Liver (tissue), 9 donors: Measurements from ENCODE around the gene HIVEP3. TPM values are rescaled to one million over a fixed set of nuclear protein-coding genes. Genes with fewer than 3 reads are reported as not detected.

ENCODE experiments used
- DNase-seq: peaks from one replicate; pipeline ENCODE4 v3.0.0-alpha.2; 2017; ENCODE audit warnings: low spot score
- H3K27ac ChIP-seq, 2 donors: one replicate each; pipeline ENCODE4 v1.7.0; 2013; ENCODE audit warnings: inconsistent platforms in 2 of 2, low read length in 2 of 2, control low read depth in 1 of 2, low read depth in 1 of 2, mild to moderate bottlenecking in 1 of 2
- H3K27me3 ChIP-seq, 4 donors: one replicate each; pipeline versions ENCODE4 v1.6.1 to v1.7.0; 2013; ENCODE audit warnings: low read length in 3 of 4, inconsistent platforms in 1 of 4, mild to moderate bottlenecking in 1 of 4, moderate library complexity in 1 of 4; ENCODE audit not compliant: control insufficient read depth in 4 of 4, insufficient read depth in 4 of 4
- H3K36me3 ChIP-seq, 4 donors: one replicate each; pipeline versions ENCODE4 v1.6.1 to v1.7.0; 2013; ENCODE audit warnings: low read length in 3 of 4, mild to moderate bottlenecking in 3 of 4, low read depth in 1 of 4, moderate library complexity in 1 of 4; ENCODE audit not compliant: control insufficient read depth in 4 of 4, insufficient read depth in 3 of 4
- H3K4me1 ChIP-seq, 4 donors: one replicate each; pipeline versions ENCODE4 v1.6.1 to v1.7.0; 2013; ENCODE audit warnings: low read length in 3 of 4, mild to moderate bottlenecking in 3 of 4, moderate library complexity in 1 of 4; ENCODE audit not compliant: control insufficient read depth in 4 of 4, insufficient read depth in 4 of 4
- H3K4me3 ChIP-seq, 3 donors: one replicate each; pipeline versions ENCODE4 v1.6.1 to v1.7.0; 2013; ENCODE audit warnings: low read length in 3 of 3, control low read depth in 1 of 3, low read depth in 1 of 3, mild to moderate bottlenecking in 1 of 3
- H3K9ac ChIP-seq, 2 donors: one replicate each; pipeline ENCODE4 v1.7.0; 2013; ENCODE audit warnings: low read length in 2 of 2, mild to moderate bottlenecking in 2 of 2, moderate library complexity in 2 of 2, control low read depth in 1 of 2, low read depth in 1 of 2
- H3K9me3 ChIP-seq, 4 donors: one replicate each; pipeline versions ENCODE4 v1.6.1 to v1.7.0; 2013; ENCODE audit warnings: low read length in 3 of 4; ENCODE audit not compliant: control insufficient read depth in 4 of 4
- ATF3 ChIP-seq: IDR thresholded peaks from 2 replicates; pipeline ENCODE4 v1.6.1; 2016; ENCODE audit warnings: antibody characterized with exemption
- CTCF ChIP-seq: fragments of 150-350 bp; IDR thresholded peaks from 2 replicates; pipeline ENCODE4 v1.5.1; 2017; ENCODE audit warnings: improper control_type of control experiment, low read depth, low read length; ENCODE audit not compliant: missing input control
- EGR1 ChIP-seq, 2 donors: IDR thresholded peaks; 2 replicates each; pipeline ENCODE4 v1.6.1; 2016 to 2018; ENCODE audit warnings: antibody characterized with exemption in 2 of 2, low read depth in 2 of 2
- FOXA2 ChIP-seq: IDR thresholded peaks from 2 replicates; pipeline ENCODE4 v1.6.1; 2016; ENCODE audit warnings: antibody characterized with exemption
- HNF4G ChIP-seq: IDR thresholded peaks from 2 replicates; pipeline ENCODE4 v1.6.1; 2016; ENCODE audit warnings: antibody characterized with exemption
- JUND ChIP-seq, 2 donors: IDR thresholded peaks; 2 replicates each; pipeline ENCODE4 v1.6.1; 2016; ENCODE audit warnings: antibody characterized with exemption in 2 of 2
- MAX ChIP-seq: IDR thresholded peaks from 2 replicates; pipeline ENCODE4 v1.6.1; 2016; ENCODE audit warnings: antibody characterized with exemption
- NR2F2 ChIP-seq: IDR thresholded peaks from 2 replicates; pipeline ENCODE4 v1.6.1; 2016; ENCODE audit warnings: antibody characterized with exemption
- REST ChIP-seq: IDR thresholded peaks from 2 replicates; pipeline ENCODE4 v1.6.1; 2016; ENCODE audit warnings: antibody characterized with exemption, mild to moderate bottlenecking
- TAF1 ChIP-seq: conservative IDR thresholded peaks from 2 replicates; pipeline ENCODE4 v1.6.1; 2016; ENCODE audit warnings: antibody characterized with exemption, mild to moderate bottlenecking
- YY1 ChIP-seq: IDR thresholded peaks from 2 replicates; pipeline ENCODE4 v1.6.1; 2016; ENCODE audit warnings: antibody characterized with exemption, mild to moderate bottlenecking
- ZBTB33 ChIP-seq: IDR thresholded peaks from 2 replicates; pipeline ENCODE4 v1.6.1; 2016; ENCODE audit warnings: antibody characterized with exemption
- WGBS: extraction: QIAGEN DNeasy Blood & Tissue Kit; methylation state at CpG from one replicate; pipeline ENCODE4 v1.1.7; 2013; 5-methylcytosine and 5-hydroxymethylcytosine counted together
- polyA plus RNA-seq, 2 donors: library from polyadenylated mRNA; stranded (reverse) in 1 of 2; unstranded in 1 of 2; fragments of 200-250 nt in 1 of 2; fragments of >200 nt in 1 of 2; fragmentation: Nextera tagmentation in 1 of 2; extraction: Ambion mirVana in 1 of 2; gene quantifications; one replicate each; pipeline versions ENCODE4 v1.2.1 to v1.2.3, GENCODE V29; 2013 to 2015
- total RNA-seq, 2 donors: library from RNA; depleted of rRNA; stranded (reverse); fragments of >200 nt; gene quantifications; one replicate each; pipeline ENCODE4 v1.2.3, GENCODE V29; 2014
- donor health status: healthy.
- donor health status: healthy.
- donor health status: healthy.
- donor health status: healthy.
- donor health status: healthy.

HIVEP3 gene
- total and polyA plus RNA-seq, 4 donors = 0.93 to 1.6 (median 1.4) TPM

GRCh38 chr1:41792485-41792770 is 126.3 kb downstream of the HIVEP3 start:
- no peaks in the 10 kb centered on the region for H3K27me3 ChIP-seq
- H3K36me3 ChIP-seq = no peaks in the 10 kb centered on the region
- DNase-seq = no peak
- peaks cover 0 to 5% (median 0%) of the 10 kb centered on the region in 4 donors for H3K4me1 ChIP-seq
- no peak overlapping the region for H3K4me3 ChIP-seq
- H3K27ac ChIP-seq = no peak overlapping the region
- no peak for TF ChIP-seq REST
- no peak for TF ChIP-seq JUND (IDR thresholded peaks at IDR 0.05)
- TF ChIP-seq CTCF = no peak
- TF ChIP-seq NR2F2 = no peak
- TF ChIP-seq YY1 = no peak
- TF ChIP-seq ZBTB33 = no peak
- TF ChIP-seq EGR1 (IDR thresholded peaks at IDR 0.05; ENCODE audit: low read depth in 2 of 2) = no peak
- no peak for TF ChIP-seq ATF3
- no peak overlapping the region for H3K9ac ChIP-seq
- no peaks in the 10 kb centered on the region for H3K9me3 ChIP-seq

- no peak overlapping the region for H3K4me3 ChIP-seq
- H3K36me3 ChIP-seq = no peaks in the 10 kb centered on the region
- no peak for DNase-seq
- no peak for TF ChIP-seq CTCF
- TF ChIP-seq JUND (IDR thresholded peaks at IDR 0.05) = no peak
- TF ChIP-seq HNF4G = no peak
- TF ChIP-seq MAX = no peak
- no peak for TF ChIP-seq YY1
- no peak for TF ChIP-seq ZBTB33
- no peak for TF ChIP-seq FOXA2
- no peak for TF ChIP-seq TAF1
- TF ChIP-seq NR2F2 = no peak
- H3K9ac ChIP-seq = no peak overlapping the region
- no peak overlapping the region for H3K27ac ChIP-seq
- no peaks in the 10 kb centered on the region for H3K27me3 ChIP-seq
- 80% methylated on average over 5 of the region's 5 CpGs for WGBS
- H3K4me1 ChIP-seq = peaks cover 0 to 5% (median 0%) of the 10 kb centered on the region in 4 donors
- H3K9me3 ChIP-seq = no peaks in the 10 kb centered on the region
Measured at GRCh38 chr1:41791667-41792484, 126.8 kb downstream of the HIVEP3 start.
